CD4-positive, alpha-beta T cell treated with Interleukin-4 for 4 hours (primary cell): ENCODE measurements around the gene NFIA.

Experiments
- DNase-seq: peaks from one replicate; pipeline ENCODE4 v3.0.0-alpha.2; 2020

Gene NFIA

GRCh38 chr1:61316493-61316892 lies 234.1 kb downstream of the NFIA start:
- DNase-seq: no peak

- no peak for DNase-seq
Observed at GRCh38 chr1:61318319-61319125, 236.2 kb downstream of the NFIA start.

DNA sequence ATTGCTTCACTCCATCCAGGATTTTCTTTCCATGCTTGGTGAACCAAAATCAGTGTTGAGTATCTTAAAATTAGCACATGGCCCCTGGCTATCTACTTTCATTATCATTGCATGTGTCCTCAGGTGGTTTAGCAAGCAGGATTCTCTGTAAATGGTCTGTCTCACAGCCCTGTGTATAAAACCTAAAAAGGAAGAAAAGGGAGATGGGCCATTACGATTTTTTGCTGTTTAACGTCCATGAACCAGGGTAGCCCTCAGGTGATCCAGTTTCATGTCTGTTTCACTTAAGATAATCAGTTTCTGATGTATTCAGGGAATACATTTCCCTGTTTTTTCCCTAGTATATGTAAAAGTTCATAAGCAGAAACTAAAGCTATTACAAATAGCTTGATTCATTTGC lies 238.2 kb downstream of the NFIA start:
- DNase-seq: no peak

GRCh38 chr1:61322008-61322744 lies 239.8 kb downstream of the NFIA start:
- no peak for DNase-seq

GRCh38 chr1:61322769-61323168 lies 240.4 kb downstream of the NFIA start:
- DNase-seq: no peak

DNA sequence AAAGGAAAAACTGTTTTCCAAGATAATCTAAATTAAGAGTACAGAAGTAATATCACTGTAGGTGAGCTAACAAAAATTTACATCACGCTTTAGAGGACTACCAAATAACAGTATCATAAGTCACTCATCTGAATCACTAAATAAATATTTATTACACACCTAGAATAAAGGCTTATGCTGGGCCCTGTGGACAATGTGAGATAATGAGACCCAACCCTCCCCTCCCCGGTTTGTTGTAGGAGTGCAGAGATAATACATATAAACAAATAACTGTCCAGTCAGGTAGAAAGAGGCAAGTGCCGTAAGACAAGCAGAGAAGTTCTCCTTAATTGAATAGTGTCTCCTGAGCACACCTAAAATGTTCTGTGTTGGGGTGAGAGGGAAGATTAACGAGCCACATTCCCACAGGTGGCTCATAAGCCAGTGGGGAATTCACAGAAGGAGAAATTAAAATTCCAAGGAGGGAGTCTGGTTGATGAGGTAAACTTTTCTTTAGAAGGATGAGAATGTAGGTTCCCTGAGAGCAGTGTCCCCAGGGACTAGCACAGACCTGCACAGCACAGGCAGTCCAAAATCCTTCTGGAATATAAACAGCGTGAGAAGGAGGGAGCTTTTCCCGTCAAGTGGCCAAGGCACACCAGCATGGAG lies 241.4 kb downstream of the NFIA start:
- DNase-seq: no peak

- DNase-seq: no peak
Observed at GRCh38 chr1:61326713-61327112, 244.4 kb downstream of the NFIA start.

- DNase-seq: no peak
Observed at GRCh38 chr1:61327436-61327835, 245.1 kb downstream of the NFIA start.

DNA sequence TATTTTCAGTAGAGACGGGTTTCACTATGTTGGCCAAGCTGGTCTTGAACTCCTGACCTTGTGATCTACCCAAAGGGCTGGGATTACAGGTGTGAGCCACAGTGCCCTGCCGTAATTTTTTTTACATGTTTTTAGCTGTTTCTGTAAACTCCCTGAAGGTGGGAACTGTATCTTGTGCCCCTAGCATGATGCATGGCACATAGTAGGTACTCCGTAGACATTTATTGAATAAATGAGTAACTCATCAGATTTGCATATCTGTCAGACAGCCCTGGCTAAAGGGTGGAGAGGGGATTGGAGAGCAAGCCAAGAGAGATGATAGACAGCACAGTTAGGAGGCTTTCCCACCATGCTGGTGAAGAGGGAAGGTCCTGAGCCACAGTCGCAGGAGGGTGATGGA lies 247.2 kb downstream of the NFIA start:
- no peak for DNase-seq

GRCh38 chr1:61330018-61330417 lies 247.7 kb downstream of the NFIA start:
- DNase-seq: no peak

DNA sequence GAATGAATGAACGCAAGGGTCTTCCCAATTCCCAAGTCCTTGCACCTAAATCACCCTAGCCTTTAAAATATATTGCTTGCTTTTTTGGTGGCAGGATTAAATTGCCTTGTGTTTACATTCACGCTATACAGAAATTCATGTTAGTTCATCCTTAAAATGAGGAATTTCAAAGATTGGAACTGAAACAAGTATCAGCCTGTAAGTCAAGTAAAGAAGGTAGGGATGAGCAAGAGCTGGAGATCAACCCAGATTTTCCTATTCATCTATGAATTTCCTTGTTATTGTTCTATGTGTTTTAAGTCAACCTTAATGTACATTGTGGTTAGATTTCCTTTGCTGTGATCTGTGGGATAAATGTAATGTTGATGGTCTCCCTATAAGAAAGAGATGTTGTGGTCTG lies 248.2 kb downstream of the NFIA start:
- DNase-seq: no peak

- no peak for DNase-seq
Observed at GRCh38 chr1:61332196-61332753, 249.9 kb downstream of the NFIA start.

DNA sequence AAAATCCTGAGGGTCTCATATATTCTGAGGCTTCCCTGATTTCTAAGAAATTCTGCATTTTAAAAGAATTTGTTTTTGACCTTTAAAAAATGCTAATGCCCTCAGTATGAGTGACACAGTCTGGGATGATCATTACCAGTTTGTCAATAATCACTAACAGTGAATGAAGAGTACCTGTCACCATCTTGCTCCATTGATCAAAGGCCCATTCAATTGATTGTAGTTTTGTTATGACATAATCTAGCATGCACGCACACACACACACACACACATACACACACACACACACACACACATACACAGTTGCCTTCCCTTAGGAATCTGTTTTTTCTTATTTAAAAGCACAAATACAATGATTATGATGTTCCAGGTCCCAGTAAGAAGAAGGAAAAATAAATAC lies 250.4 kb downstream of the NFIA start:
- no peak for DNase-seq

- DNase-seq: no peak
Observed at GRCh38 chr1:61334718-61335589, 252.6 kb downstream of the NFIA start.

DNA sequence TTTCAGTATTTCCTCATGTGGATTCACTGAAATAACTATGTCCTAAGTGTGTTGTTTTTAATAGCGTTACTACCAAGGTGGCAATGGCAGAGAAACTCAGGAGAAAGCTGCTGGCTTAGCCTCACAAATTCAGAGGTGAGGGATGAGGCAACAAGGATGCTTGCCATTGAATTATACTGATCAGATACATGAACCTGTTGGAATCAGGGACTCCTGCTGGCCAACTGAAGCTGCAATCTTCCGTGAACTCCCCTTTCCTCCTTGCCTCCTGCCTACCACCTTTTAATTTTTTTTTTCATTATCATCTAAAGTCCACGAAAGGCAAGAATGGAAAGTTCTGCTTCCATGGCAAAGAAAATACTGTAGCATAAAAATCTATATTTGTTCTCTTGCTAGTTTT lies 254.7 kb downstream of the NFIA start:
- DNase-seq: no peak

DNA sequence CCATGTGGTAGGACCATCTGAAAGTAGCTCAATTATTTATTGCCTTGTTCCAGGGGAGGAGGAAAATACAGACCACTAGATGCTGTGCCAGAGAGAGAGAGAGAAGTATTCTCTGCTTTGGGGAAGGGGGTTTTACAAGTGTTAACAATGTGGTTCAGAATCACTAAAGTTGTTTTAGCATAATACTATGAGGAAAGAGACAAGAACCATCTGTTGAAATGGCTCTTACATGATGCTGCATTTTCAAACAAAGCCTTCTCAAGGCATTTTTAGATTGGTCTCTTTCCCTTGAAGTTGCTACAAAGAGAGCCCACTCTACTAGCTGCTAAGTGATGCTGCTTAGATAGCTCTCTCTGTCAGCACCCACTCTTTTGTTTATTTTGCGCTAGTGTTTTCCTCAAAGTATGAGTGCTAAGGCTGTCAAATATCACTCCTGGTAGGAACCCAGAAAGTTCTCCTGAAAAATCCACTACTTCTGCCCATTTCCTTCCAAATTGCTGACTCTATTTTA lies 255.1 kb downstream of the NFIA start:
- DNase-seq: no peak

DNA sequence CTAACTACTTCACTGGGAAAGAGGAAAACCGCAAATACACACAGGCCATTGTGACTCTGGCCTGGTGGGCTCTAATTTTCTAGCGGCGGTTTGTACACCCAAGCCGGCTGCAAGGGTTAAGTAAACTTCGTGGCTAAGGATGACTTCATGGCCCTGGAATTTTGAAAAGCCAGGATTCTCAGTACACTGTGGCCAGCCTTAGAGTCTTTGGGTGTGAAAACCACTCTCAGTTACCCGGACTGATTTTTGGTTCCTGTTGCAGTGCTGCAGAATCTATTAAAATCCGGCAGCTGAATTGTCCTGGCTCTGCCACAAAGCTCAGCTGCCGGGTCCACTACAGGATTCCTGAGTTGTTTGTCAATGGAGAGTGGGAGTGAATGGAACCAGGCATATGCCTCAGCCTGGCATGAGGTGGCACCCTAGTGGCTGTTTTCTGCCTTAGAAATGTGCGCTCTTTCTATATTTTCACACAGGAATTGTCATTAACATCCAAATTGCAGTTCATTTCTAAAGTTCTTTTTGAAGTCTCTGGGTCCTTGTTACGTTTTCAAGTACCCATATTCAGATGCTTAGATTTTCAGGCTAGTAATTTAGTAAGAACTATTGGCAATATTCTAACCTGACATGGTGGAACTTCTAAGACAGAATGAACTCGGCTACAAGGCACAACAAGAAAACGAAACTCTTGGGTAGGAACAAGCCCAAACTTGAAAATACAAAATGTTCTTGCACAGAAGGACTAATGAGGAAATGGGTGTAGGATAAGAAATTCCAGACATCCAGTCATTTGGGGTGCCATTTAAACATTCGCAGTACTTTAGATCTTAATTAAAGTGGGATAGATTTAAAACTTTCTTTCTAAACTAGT lies 255.9 kb downstream of the NFIA start:
- DNase-seq: no peak

- no peak for DNase-seq
Observed at GRCh38 chr1:61338899-61339298, 256.5 kb downstream of the NFIA start.

GRCh38 chr1:61341426-61341825 lies 259.1 kb downstream of the NFIA start:
- no peak for DNase-seq

- no peak for DNase-seq
Observed at GRCh38 chr1:61343734-61344420, 261.5 kb downstream of the NFIA start.

- DNase-seq: no peak
Observed at GRCh38 chr1:61344696-61345095, 262.3 kb downstream of the NFIA start.
